Left ventricle myocardium inferior (tissue), 1 donor: ENCODE results near the gene LIME1. TPM values are rescaled to one million over a fixed set of nuclear protein-coding genes. Genes with fewer than 3 reads are reported as not detected.

Experiments
- DNase-seq: peaks from one replicate; pipeline ENCODE4 v3.0.0-alpha.2; 2020
- H3K27ac ChIP-seq: fragments of 200-600 bp; replicated peaks from 2 replicates; pipeline ENCODE4 v1.8.0; 2021
- H3K27me3 ChIP-seq: fragments of 200-600 bp; 2 replicates; pipeline ENCODE4 v1.8.0; 2021; ENCODE audit warnings: low read depth
- H3K36me3 ChIP-seq: fragments of 200-600 bp; 2 replicates; pipeline ENCODE4 v1.8.0; 2021
- H3K4me1 ChIP-seq: fragments of 200-600 bp; 2 replicates; pipeline ENCODE4 v1.8.0; 2021
- H3K4me3 ChIP-seq: fragments of 200-600 bp; 2 replicates; pipeline ENCODE4 v1.8.0; 2021; ENCODE audit warnings: mild to moderate bottlenecking, moderate library complexity
- H3K9me3 ChIP-seq: fragments of 200-600 bp; replicated peaks from 2 replicates; pipeline ENCODE4 v1.8.0; 2021
- CTCF ChIP-seq: fragments of 200-600 bp; IDR thresholded peaks from 2 replicates; pipeline ENCODE4 v1.8.0; 2021; ENCODE audit warnings: antibody characterized with exemption, mild to moderate bottlenecking, borderline replicate concordance
- intact Hi-C: fragments of 100-400 bp; cut with micrococcal nuclease; formaldehyde crosslinking; loops from one replicate; pipeline ENCODE4 v1.11.0; 2022
- total RNA-seq: library from RNA; stranded (reverse); fragmentation: NEBNext Ultra II Directional; extraction: Animal tissue kit (Norgen Biotek cat#: 25700); gene quantifications from one replicate; pipeline ENCODE4 v1.2.1, GENCODE V29; 2021
- donor health status: DM: no; HTN: yes; CAD: no; lungs with severe emphysema.

Gene LIME1
- total RNA-seq, 1 donor from 2014 or later = 3.4 TPM

GRCh38 chr20:63749597-63750508 lies 13.4 kb downstream of the LIME1 start:
- no peak for TF ChIP-seq CTCF
- DNase-seq = no peak

GRCh38 chr20:63750807-63751470 lies 14.5 kb downstream of the LIME1 start:
- intact Hi-C loops = no loop called here
- TF ChIP-seq CTCF = no peak
- Histone ChIP-seq H3K27ac (no peak overlapping the region), H3K4me3 (no peak overlapping the region), H3K27me3 (no peaks in the 10 kb centered on the region), H3K9me3 (no peaks in the 10 kb centered on the region), H3K4me1 (peaks cover 15% of the 10 kb centered on the region), H3K36me3 (peaks cover 46% of the 10 kb centered on the region)
- no peak for DNase-seq

More at GRCh38 chr20:63749597-63750508, 13.4 kb downstream of the LIME1 start:
- H3K4me3 ChIP-seq = no peak overlapping the region
- H3K27me3 ChIP-seq = no peaks in the 10 kb centered on the region
- intact Hi-C loops = no loop called here
- H3K4me1 ChIP-seq = peaks cover 15% of the 10 kb centered on the region
- no peaks in the 10 kb centered on the region for H3K9me3 ChIP-seq
- peaks cover 47% of the 10 kb centered on the region for H3K36me3 ChIP-seq
- no peak overlapping the region for H3K27ac ChIP-seq

- no peak for TF ChIP-seq CTCF
Measured at GRCh38 chr20:63751471-63752271, 15.2 kb downstream of the LIME1 start.

GRCh38 chr20:63752411-63753101 lies 16.1 kb downstream of the LIME1 start:
- no peak for TF ChIP-seq CTCF
- intact Hi-C loops = no loop called here
- peaks cover 35% of the 10 kb centered on the region for H3K36me3 ChIP-seq

More at GRCh38 chr20:63751471-63752271, 15.2 kb downstream of the LIME1 start:
- DNase-seq = no peak
- H3K4me3 ChIP-seq = no peak overlapping the region
- intact Hi-C loops = no loop called here
- peaks cover 39% of the 10 kb centered on the region for H3K36me3 ChIP-seq
- peaks cover 15% of the 10 kb centered on the region for H3K4me1 ChIP-seq
- no peaks in the 10 kb centered on the region for H3K9me3 ChIP-seq
- H3K27me3 ChIP-seq = no peaks in the 10 kb centered on the region
- H3K27ac ChIP-seq = no peak overlapping the region

GRCh38 chr20:63753381-63753780 lies 16.9 kb downstream of the LIME1 start:
- H3K9me3 ChIP-seq = no peaks in the 10 kb centered on the region
- no peaks in the 10 kb centered on the region for H3K27me3 ChIP-seq
- peaks cover 35% of the 10 kb centered on the region for H3K36me3 ChIP-seq
- intact Hi-C loops = no loop called here
- no peak for TF ChIP-seq CTCF
- H3K4me3 ChIP-seq = no peak overlapping the region
- DNase-seq = no peak
- H3K27ac ChIP-seq = no peak overlapping the region
- H3K4me1 ChIP-seq = peaks cover 5% of the 10 kb centered on the region

More at GRCh38 chr20:63752411-63753101, 16.1 kb downstream of the LIME1 start:
- no peak overlapping the region for H3K4me3 ChIP-seq
- peaks cover 13% of the 10 kb centered on the region for H3K4me1 ChIP-seq
- DNase-seq = no peak
- no peaks in the 10 kb centered on the region for H3K27me3 ChIP-seq
- no peak overlapping the region for H3K27ac ChIP-seq
- no peaks in the 10 kb centered on the region for H3K9me3 ChIP-seq
